Neural cell (in vitro differentiated cells): ENCODE data around the gene PRPSAP1.

Experiments
- EZH2 ChIP-seq: fragments of 200-600, 300-800 bp; shearing (Covaris generic), sonication (generic); IDR thresholded peaks from 2 replicates; pipeline ENCODE4 v1.6.1; 2014; ENCODE audit warnings: antibody characterized with exemption, low read length, borderline replicate concordance, mild to moderate bottlenecking; ENCODE audit not compliant: insufficient read depth, poor library complexity, severe bottlenecking
- POLR2AphosphoS5 ChIP-seq: IDR thresholded peaks from 2 replicates; pipeline ENCODE4 v1.6.1; 2012
- RAD21 ChIP-seq: fragments of 450-650 bp; conservative IDR thresholded peaks from 2 replicates; pipeline ENCODE4 v1.6.1; 2014; ENCODE audit warnings: antibody characterized with exemption, mild to moderate bottlenecking, moderate library complexity
- TF ChIP-seq, protein P1 (sequence below): fragments of 450-650 bp; IDR thresholded peaks from 2 replicates; pipeline ENCODE4 v1.5.1; 2014; ENCODE audit warnings: antibody characterized with exemption, mild to moderate bottlenecking, moderate library complexity; ENCODE audit not compliant: poor library complexity, severe bottlenecking

DNA sequence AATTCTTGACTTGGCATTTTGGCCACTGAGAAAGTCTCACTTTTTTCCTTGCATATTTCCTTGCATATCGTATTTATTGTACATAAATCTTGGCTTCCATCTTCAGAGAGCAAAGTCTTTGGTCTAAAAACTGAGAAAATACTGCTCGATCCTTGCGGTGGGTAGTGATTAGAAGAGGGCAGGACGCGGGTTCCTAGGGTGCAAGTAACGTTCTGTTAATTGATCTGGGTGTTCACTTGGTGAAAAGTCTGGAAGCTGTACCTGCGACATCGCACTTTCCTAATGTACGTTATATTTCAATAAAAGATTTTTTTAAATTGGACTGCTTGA, 89.3 kb downstream of the PRPSAP1 start:
- no peak for TF ChIP-seq EZH2
- TF ChIP-seq, protein P1, sequence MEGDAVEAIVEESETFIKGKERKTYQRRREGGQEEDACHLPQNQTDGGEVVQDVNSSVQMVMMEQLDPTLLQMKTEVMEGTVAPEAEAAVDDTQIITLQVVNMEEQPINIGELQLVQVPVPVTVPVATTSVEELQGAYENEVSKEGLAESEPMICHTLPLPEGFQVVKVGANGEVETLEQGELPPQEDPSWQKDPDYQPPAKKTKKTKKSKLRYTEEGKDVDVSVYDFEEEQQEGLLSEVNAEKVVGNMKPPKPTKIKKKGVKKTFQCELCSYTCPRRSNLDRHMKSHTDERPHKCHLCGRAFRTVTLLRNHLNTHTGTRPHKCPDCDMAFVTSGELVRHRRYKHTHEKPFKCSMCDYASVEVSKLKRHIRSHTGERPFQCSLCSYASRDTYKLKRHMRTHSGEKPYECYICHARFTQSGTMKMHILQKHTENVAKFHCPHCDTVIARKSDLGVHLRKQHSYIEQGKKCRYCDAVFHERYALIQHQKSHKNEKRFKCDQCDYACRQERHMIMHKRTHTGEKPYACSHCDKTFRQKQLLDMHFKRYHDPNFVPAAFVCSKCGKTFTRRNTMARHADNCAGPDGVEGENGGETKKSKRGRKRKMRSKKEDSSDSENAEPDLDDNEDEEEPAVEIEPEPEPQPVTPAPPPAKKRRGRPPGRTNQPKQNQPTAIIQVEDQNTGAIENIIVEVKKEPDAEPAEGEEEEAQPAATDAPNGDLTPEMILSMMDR, result no peak
- TF ChIP-seq RAD21, result no peak
- TF ChIP-seq POLR2AphosphoS5, result no peak
